WTC11 (cell line): ENCODE data around the gene ANKRD22. TPM values are rescaled to one million over a fixed set of nuclear protein-coding genes. Genes with fewer than 3 reads are reported as not detected.

Experiments used
- ATAC-seq: fragments of 200-7000 bp; cut with Tn5 transposase; 2 replicates; pipeline ENCODE4 v1.10.0; 2021; ENCODE audit warnings: mild to moderate bottlenecking, moderate library complexity
- CTCF ChIA-PET: fragments of 300-600 bp; sonication (Branson Sonifier 250); formaldehyde crosslinking; loops from one replicate; lab custom pipeline; 2021; ENCODE audit warnings: antibody characterized with exemption; lab: Charles Lee
- POLR2A ChIA-PET: fragments of 350-600 bp; sonication (Branson Sonifier 250); formaldehyde crosslinking; loops from one replicate; lab custom pipeline; 2021; ENCODE audit warnings: antibody characterized with exemption; lab: Charles Lee
- DNase-seq: peaks from one replicate; pipeline ENCODE4 v3.0.0; 2021; ENCODE audit warnings: low spot score
- H3K27ac Mint-ChIP-seq: 2 replicates; pipeline ENCODE4 v1.8.0; 2021; ENCODE audit warnings: mixed read lengths
- H3K27me3 Mint-ChIP-seq: 2 replicates; pipeline ENCODE4 v1.8.0; 2021; ENCODE audit warnings: low read depth, mild to moderate bottlenecking, moderate library complexity, mixed read lengths
- H3K36me3 Mint-ChIP-seq: 2 replicates; pipeline ENCODE4 v1.8.0; 2021; ENCODE audit warnings: mixed read lengths
- H3K4me1 Mint-ChIP-seq: 2 replicates; pipeline ENCODE4 v1.8.0; 2022; ENCODE audit warnings: mixed read lengths
- H3K4me3 Mint-ChIP-seq: 2 replicates; pipeline ENCODE4 v1.8.0; 2021; ENCODE audit warnings: mild to moderate bottlenecking, moderate library complexity, mixed read lengths
- H3K9me3 Mint-ChIP-seq: 2 replicates; pipeline ENCODE4 v1.8.0; 2021; ENCODE audit warnings: mixed read lengths
- HMGA2 ChIP-seq: fragments of 250-450 bp; sonication (Bioruptor Pico); IDR thresholded peaks from 2 replicates; pipeline ENCODE4 v1.4.0; 2021; ENCODE audit warnings: mild to moderate bottlenecking, moderate library complexity
- RELA ChIP-seq: sonication (generic); formaldehyde crosslinking; IDR thresholded peaks from 2 replicates; pipeline ENCODE4 v1.8.1; 2022; ENCODE audit warnings: missing genetic modification reagents, mild to moderate bottlenecking, borderline replicate concordance
- SMAD4 ChIP-seq: sonication (generic); formaldehyde crosslinking; IDR thresholded peaks from 2 replicates; pipeline ENCODE4 v1.8.0; 2022; ENCODE audit warnings: mild to moderate bottlenecking, missing genetic modification reagents
- TCF7 ChIP-seq: sonication (generic); formaldehyde crosslinking; IDR thresholded peaks from 2 replicates; pipeline ENCODE4 v1.8.0; 2022; ENCODE audit warnings: mild to moderate bottlenecking, low read depth, missing genetic modification reagents, moderate library complexity
- ZNF138 ChIP-seq: sonication (generic); formaldehyde crosslinking; conservative IDR thresholded peaks from 2 replicates; pipeline ENCODE4 v1.8.1; 2022; ENCODE audit warnings: mild to moderate bottlenecking, moderate library complexity, missing genetic modification reagents
- ZNF219 ChIP-seq: sonication (generic); formaldehyde crosslinking; IDR thresholded peaks from 2 replicates; pipeline ENCODE4 v1.8.0; 2023; ENCODE audit warnings: missing genetic modification reagents, mild to moderate bottlenecking, borderline replicate concordance
- ZNF671 ChIP-seq: fragments of 250-450 bp; sonication (Bioruptor Pico); IDR thresholded peaks from 2 replicates; pipeline ENCODE4 v1.8.0; 2021; ENCODE audit warnings: mild to moderate bottlenecking
- total RNA-seq: library from RNA; stranded (reverse); gene quantifications from 3 replicates; pipeline ENCODE4 v1.2.3, GENCODE V29; 2021
- TF ChIP-seq, protein P1 (sequence below): sonication (generic); formaldehyde crosslinking; IDR thresholded peaks from 2 replicates; pipeline ENCODE4 v1.8.1; 2023; ENCODE audit warnings: mild to moderate bottlenecking, missing genetic modification reagents, moderate library complexity
- TF ChIP-seq, protein P2 (sequence below): sonication (generic); formaldehyde crosslinking; conservative IDR thresholded peaks from 2 replicates; pipeline ENCODE4 v1.8.1; 2023; ENCODE audit warnings: mild to moderate bottlenecking, low read depth, missing genetic modification reagents, moderate library complexity
- TF ChIP-seq, protein P3 (sequence below): sonication (generic); formaldehyde crosslinking; IDR thresholded peaks from 2 replicates; pipeline ENCODE4 v1.8.1; 2023; ENCODE audit warnings: mild to moderate bottlenecking, missing genetic modification reagents
- TF ChIP-seq, protein P4 (sequence below): fragments of 200-600 bp; IDR thresholded peaks from 2 replicates; pipeline ENCODE4 v1.8.0; 2022; ENCODE audit warnings: antibody characterized with exemption
- TF ChIP-seq, protein P5 (sequence below): fragments of 250-450 bp; sonication (Bioruptor Pico); IDR thresholded peaks from 2 replicates; pipeline ENCODE4 v1.8.0; 2021; ENCODE audit warnings: mild to moderate bottlenecking
- TF ChIP-seq, protein P6 (sequence below): sonication (generic); formaldehyde crosslinking; IDR thresholded peaks from 2 replicates; pipeline ENCODE4 v1.8.1; 2023; ENCODE audit warnings: mild to moderate bottlenecking, missing genetic modification reagents, borderline replicate concordance

Gene ANKRD22
- total RNA-seq, 1 experiment from 2014 or later, result not detected

DNA sequence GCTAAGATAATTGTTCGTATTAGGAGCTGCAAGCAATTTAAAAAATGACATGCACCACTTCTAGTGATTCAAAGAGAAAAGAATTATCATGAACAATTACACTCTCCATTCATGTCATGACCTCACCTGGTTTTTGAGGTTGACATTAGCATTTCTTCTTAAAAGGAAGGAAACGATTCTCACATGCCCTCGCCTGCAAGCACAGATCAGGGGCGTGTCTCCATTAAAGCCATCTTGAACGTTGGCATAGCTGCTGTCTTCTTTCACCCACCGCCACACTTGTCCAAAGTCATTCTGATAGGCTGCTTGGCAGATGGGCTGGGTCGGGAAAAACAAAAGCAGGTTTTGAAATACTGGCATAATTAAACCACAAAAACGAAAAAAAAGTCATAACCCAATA, 19.9 kb downstream of the ANKRD22 start:
- ChIA-PET POLR2A (no interaction called here), CTCF (interaction anchor here (0.9 to 1.1 kb wide), 2 partner anchors 101 to 103 kb away, joined by 4 to 5 read pairs; no protein-coding TSS in a partner anchor)
- Mint-ChIP-seq H3K36me3 (no peaks in the 10 kb centered on the region), H3K4me1 (no peaks in the 10 kb centered on the region), H3K27me3 (no peaks in the 10 kb centered on the region), H3K27ac (no peak overlapping the region), H3K9me3 (no peaks in the 10 kb centered on the region), H3K4me3 (no peak overlapping the region)
- ATAC-seq (no peak), DNase-seq (no peak)
- TF ChIP-seq HMGA2 (CRISPR knock-in tag) (no peak), RELA (no peak), ZNF138 (CRISPR knock-in tag) (no peak), SMAD4 (CRISPR knock-in tag) (no peak), ZNF671 (no peak), ZNF219 (CRISPR knock-in tag) (no peak), TCF7 (CRISPR knock-in tag) (no peak)
- TF ChIP-seq, protein P1, sequence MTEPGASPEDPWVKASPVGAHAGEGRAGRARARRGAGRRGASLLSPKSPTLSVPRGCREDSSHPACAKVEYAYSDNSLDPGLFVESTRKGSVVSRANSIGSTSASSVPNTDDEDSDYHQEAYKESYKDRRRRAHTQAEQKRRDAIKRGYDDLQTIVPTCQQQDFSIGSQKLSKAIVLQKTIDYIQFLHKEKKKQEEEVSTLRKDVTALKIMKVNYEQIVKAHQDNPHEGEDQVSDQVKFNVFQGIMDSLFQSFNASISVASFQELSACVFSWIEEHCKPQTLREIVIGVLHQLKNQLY, result no peak
- TF ChIP-seq, protein P2, sequence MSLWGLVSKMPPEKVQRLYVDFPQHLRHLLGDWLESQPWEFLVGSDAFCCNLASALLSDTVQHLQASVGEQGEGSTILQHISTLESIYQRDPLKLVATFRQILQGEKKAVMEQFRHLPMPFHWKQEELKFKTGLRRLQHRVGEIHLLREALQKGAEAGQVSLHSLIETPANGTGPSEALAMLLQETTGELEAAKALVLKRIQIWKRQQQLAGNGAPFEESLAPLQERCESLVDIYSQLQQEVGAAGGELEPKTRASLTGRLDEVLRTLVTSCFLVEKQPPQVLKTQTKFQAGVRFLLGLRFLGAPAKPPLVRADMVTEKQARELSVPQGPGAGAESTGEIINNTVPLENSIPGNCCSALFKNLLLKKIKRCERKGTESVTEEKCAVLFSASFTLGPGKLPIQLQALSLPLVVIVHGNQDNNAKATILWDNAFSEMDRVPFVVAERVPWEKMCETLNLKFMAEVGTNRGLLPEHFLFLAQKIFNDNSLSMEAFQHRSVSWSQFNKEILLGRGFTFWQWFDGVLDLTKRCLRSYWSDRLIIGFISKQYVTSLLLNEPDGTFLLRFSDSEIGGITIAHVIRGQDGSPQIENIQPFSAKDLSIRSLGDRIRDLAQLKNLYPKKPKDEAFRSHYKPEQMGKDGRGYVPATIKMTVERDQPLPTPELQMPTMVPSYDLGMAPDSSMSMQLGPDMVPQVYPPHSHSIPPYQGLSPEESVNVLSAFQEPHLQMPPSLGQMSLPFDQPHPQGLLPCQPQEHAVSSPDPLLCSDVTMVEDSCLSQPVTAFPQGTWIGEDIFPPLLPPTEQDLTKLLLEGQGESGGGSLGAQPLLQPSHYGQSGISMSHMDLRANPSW (CRISPR knock-in tag), result no peak
- TF ChIP-seq, protein P3, sequence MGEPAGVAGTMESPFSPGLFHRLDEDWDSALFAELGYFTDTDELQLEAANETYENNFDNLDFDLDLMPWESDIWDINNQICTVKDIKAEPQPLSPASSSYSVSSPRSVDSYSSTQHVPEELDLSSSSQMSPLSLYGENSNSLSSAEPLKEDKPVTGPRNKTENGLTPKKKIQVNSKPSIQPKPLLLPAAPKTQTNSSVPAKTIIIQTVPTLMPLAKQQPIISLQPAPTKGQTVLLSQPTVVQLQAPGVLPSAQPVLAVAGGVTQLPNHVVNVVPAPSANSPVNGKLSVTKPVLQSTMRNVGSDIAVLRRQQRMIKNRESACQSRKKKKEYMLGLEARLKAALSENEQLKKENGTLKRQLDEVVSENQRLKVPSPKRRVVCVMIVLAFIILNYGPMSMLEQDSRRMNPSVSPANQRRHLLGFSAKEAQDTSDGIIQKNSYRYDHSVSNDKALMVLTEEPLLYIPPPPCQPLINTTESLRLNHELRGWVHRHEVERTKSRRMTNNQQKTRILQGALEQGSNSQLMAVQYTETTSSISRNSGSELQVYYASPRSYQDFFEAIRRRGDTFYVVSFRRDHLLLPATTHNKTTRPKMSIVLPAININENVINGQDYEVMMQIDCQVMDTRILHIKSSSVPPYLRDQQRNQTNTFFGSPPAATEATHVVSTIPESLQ (CRISPR knock-in tag), result no peak
- TF ChIP-seq, protein P4, sequence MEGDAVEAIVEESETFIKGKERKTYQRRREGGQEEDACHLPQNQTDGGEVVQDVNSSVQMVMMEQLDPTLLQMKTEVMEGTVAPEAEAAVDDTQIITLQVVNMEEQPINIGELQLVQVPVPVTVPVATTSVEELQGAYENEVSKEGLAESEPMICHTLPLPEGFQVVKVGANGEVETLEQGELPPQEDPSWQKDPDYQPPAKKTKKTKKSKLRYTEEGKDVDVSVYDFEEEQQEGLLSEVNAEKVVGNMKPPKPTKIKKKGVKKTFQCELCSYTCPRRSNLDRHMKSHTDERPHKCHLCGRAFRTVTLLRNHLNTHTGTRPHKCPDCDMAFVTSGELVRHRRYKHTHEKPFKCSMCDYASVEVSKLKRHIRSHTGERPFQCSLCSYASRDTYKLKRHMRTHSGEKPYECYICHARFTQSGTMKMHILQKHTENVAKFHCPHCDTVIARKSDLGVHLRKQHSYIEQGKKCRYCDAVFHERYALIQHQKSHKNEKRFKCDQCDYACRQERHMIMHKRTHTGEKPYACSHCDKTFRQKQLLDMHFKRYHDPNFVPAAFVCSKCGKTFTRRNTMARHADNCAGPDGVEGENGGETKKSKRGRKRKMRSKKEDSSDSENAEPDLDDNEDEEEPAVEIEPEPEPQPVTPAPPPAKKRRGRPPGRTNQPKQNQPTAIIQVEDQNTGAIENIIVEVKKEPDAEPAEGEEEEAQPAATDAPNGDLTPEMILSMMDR, result no peak
- TF ChIP-seq, protein P5, sequence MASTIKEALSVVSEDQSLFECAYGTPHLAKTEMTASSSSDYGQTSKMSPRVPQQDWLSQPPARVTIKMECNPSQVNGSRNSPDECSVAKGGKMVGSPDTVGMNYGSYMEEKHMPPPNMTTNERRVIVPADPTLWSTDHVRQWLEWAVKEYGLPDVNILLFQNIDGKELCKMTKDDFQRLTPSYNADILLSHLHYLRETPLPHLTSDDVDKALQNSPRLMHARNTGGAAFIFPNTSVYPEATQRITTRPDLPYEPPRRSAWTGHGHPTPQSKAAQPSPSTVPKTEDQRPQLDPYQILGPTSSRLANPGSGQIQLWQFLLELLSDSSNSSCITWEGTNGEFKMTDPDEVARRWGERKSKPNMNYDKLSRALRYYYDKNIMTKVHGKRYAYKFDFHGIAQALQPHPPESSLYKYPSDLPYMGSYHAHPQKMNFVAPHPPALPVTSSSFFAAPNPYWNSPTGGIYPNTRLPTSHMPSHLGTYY (CRISPR knock-in tag), result no peak
- TF ChIP-seq, protein P6, sequence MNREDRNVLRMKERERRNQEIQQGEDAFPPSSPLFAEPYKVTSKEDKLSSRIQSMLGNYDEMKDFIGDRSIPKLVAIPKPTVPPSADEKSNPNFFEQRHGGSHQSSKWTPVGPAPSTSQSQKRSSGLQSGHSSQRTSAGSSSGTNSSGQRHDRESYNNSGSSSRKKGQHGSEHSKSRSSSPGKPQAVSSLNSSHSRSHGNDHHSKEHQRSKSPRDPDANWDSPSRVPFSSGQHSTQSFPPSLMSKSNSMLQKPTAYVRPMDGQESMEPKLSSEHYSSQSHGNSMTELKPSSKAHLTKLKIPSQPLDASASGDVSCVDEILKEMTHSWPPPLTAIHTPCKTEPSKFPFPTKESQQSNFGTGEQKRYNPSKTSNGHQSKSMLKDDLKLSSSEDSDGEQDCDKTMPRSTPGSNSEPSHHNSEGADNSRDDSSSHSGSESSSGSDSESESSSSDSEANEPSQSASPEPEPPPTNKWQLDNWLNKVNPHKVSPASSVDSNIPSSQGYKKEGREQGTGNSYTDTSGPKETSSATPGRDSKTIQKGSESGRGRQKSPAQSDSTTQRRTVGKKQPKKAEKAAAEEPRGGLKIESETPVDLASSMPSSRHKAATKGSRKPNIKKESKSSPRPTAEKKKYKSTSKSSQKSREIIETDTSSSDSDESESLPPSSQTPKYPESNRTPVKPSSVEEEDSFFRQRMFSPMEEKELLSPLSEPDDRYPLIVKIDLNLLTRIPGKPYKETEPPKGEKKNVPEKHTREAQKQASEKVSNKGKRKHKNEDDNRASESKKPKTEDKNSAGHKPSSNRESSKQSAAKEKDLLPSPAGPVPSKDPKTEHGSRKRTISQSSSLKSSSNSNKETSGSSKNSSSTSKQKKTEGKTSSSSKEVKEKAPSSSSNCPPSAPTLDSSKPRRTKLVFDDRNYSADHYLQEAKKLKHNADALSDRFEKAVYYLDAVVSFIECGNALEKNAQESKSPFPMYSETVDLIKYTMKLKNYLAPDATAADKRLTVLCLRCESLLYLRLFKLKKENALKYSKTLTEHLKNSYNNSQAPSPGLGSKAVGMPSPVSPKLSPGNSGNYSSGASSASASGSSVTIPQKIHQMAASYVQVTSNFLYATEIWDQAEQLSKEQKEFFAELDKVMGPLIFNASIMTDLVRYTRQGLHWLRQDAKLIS, result no peak
